AG04450 (cell line): ENCODE results near the gene FGF8. TPM values are rescaled to one million over a fixed set of nuclear protein-coding genes. Genes with fewer than 3 reads are reported as not detected.

ENCODE experiments used
- CTCF ChIA-PET: fragments of 300-600, 350-600 bp; formaldehyde crosslinking; extraction: SDS; loops from one replicate; lab custom pipeline; 2022; ENCODE audit warnings: antibody characterized with exemption, inconsistent platforms; lab: Charles Lee
- POLR2A ChIA-PET: fragments of 350-600 bp; formaldehyde crosslinking; extraction: SDS; loops from one replicate; lab custom pipeline; 2021; ENCODE audit warnings: antibody characterized with exemption, inconsistent platforms; lab: Yijun Ruan, JAX
- DNase-seq: peaks from one replicate; pipeline ENCODE4 v3.0.0-alpha.2; 2011; ENCODE audit warnings: low read depth, low spot score
- H3K27ac ChIP-seq: one replicate; pipeline ENCODE4 v1.5.1; 2012; ENCODE audit warnings: low read depth, low read length, control low read depth
- H3K27me3 ChIP-seq: one replicate; pipeline ENCODE4 v1.6.0; 2012; ENCODE audit warnings: low read length; ENCODE audit not compliant: control insufficient read depth, insufficient read depth
- H3K4me3 ChIP-seq: 2 replicates; pipeline ENCODE4 v1.5.1; 2011; ENCODE audit warnings: mild to moderate bottlenecking, low read depth, low read length, control low read depth
- H3K9me3 ChIP-seq: 2 replicates; pipeline ENCODE4 v1.5.1; 2012; ENCODE audit warnings: low read length; ENCODE audit not compliant: control insufficient read depth, insufficient read depth
- CTCF ChIP-seq: IDR thresholded peaks from 2 replicates; pipeline ENCODE4 v1.5.1; 2011; ENCODE audit warnings: low read depth, low read length, control low read depth, inconsistent platforms
- polyA plus RNA-seq: library from polyadenylated mRNA; depleted of rRNA; stranded (reverse); fragments of >200 nt; gene quantifications from 2 replicates; pipeline ENCODE4 v1.2.3, GENCODE V29; 2011

Gene FGF8
- polyA plus RNA-seq, 1 experiment = not detected

GRCh38 chr10:101749047-101750016 lies 26.6 kb downstream of the FGF8 start:
- Histone ChIP-seq H3K27me3 (peaks cover 4% of the 10 kb centered on the region), H3K27ac (no peak overlapping the region), H3K9me3 (no peaks in the 10 kb centered on the region), H3K4me3 (no peak overlapping the region)
- POLR2A ChIA-PET = no interaction called here
- TF ChIP-seq CTCF = no peak
- CTCF ChIA-PET = no interaction called here
- DNase-seq = no peak

- CTCF ChIA-PET = no interaction called here
These were observed 27.4 kb downstream of the FGF8 start for GRCh38 chr10:101748496-101748895.

GRCh38 chr10:101745074-101745696 lies 30.7 kb downstream of the FGF8 start:
- no peak overlapping the region for H3K4me3 ChIP-seq
- POLR2A ChIA-PET = no interaction called here
- no peak overlapping the region for H3K27ac ChIP-seq
- peaks cover 19% of the 10 kb centered on the region for H3K27me3 ChIP-seq
- no peak for DNase-seq
- CTCF ChIA-PET = interaction anchor here (1.0 kb wide), 1 partner anchor 36 kb away, joined by 5 read pairs; no protein-coding TSS in a partner anchor
- TF ChIP-seq CTCF = no peak
- no peaks in the 10 kb centered on the region for H3K9me3 ChIP-seq

More at GRCh38 chr10:101748496-101748895, 27.4 kb downstream of the FGF8 start:
- TF ChIP-seq CTCF = no peak
- Histone ChIP-seq H3K4me3 (no peak overlapping the region), H3K27me3 (peaks cover 4% of the 10 kb centered on the region), H3K9me3 (no peaks in the 10 kb centered on the region), H3K27ac (no peak overlapping the region)
- DNase-seq = no peak
- POLR2A ChIA-PET = no interaction called here

GRCh38 chr10:101744267-101744666 lies 31.6 kb downstream of the FGF8 start:
- ChIA-PET CTCF (interaction anchor here (1.0 to 1.1 kb wide), 2 partner anchors 33 to 37 kb away, joined by 3 to 5 read pairs; no protein-coding TSS in a partner anchor), POLR2A (no interaction called here)
- Histone ChIP-seq H3K27ac (no peak overlapping the region), H3K4me3 (no peak overlapping the region), H3K27me3 (peaks cover 17% of the 10 kb centered on the region), H3K9me3 (no peaks in the 10 kb centered on the region)
- no peak for DNase-seq
- no peak for TF ChIP-seq CTCF
